ENCODE measurements around the gene SCUBE3.

DNA sequence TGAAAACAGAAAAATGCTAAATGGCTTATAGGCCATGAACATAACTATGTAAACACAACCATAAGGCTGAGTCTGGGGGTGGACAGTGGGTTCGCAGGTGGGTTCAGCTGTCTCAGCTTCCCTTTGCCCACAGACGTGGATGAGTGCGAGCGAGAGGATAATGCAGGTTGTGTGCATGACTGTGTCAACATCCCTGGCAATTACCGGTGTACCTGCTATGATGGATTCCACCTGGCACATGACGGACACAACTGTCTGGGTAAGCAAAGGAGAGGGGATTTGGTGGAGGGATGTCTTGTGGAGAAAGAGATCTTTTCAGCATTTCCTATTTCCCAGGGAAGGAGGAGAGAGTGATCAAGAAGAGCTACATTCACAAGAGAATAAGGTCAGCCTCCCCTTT, 14.7 kb downstream of the SCUBE3 start:
- TF ChIP-seq, protein P1, sequence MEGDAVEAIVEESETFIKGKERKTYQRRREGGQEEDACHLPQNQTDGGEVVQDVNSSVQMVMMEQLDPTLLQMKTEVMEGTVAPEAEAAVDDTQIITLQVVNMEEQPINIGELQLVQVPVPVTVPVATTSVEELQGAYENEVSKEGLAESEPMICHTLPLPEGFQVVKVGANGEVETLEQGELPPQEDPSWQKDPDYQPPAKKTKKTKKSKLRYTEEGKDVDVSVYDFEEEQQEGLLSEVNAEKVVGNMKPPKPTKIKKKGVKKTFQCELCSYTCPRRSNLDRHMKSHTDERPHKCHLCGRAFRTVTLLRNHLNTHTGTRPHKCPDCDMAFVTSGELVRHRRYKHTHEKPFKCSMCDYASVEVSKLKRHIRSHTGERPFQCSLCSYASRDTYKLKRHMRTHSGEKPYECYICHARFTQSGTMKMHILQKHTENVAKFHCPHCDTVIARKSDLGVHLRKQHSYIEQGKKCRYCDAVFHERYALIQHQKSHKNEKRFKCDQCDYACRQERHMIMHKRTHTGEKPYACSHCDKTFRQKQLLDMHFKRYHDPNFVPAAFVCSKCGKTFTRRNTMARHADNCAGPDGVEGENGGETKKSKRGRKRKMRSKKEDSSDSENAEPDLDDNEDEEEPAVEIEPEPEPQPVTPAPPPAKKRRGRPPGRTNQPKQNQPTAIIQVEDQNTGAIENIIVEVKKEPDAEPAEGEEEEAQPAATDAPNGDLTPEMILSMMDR (IDR thresholded peaks at IDR 0.05; ENCODE audit: poor library complexity) = no peak
- TF ChIP-seq EZH2phosphoT487 (IDR thresholded peaks at IDR 0.05; ENCODE audit: low read depth, severe bottlenecking, unreplicated experiment) = no peak
- no peak for TF ChIP-seq EZH2 (IDR thresholded peaks at IDR 0.05; ENCODE audit: borderline replicate concordance)

Data from hepatocyte (in vitro differentiated cells).